HepG2 (cell line): ENCODE measurements around the gene ZNF554. TPM values are rescaled to one million over a fixed set of nuclear protein-coding genes. Genes with fewer than 3 reads are reported as not detected.

ENCODE experiments used
- CBFB ChIP-seq: sonication (generic); formaldehyde crosslinking; IDR thresholded peaks from 2 replicates; pipeline ENCODE4 v1.4.0; 2020; ENCODE audit warnings: missing genetic modification reagents
- CENPT ChIP-seq: sonication (generic); formaldehyde crosslinking; IDR thresholded peaks from 2 replicates; pipeline ENCODE4 v1.8.0; 2022; ENCODE audit warnings: low read depth, mild to moderate bottlenecking, moderate library complexity, missing genetic modification reagents
- ETV5 ChIP-seq: IDR thresholded peaks from 2 replicates; pipeline ENCODE4 v1.6.1; 2018; ENCODE audit warnings: missing biosample characterization, missing genetic modification reagents, inconsistent platforms, borderline replicate concordance
- FLYWCH1 ChIP-seq: sonication (generic); formaldehyde crosslinking; IDR thresholded peaks from 2 replicates; pipeline ENCODE4 v1.8.1; 2023; ENCODE audit warnings: mild to moderate bottlenecking, missing genetic modification reagents
- FOXM1 ChIP-seq: sonication (generic); formaldehyde crosslinking; IDR thresholded peaks from 2 replicates; pipeline ENCODE4 v1.5.0; 2020; ENCODE audit warnings: missing genetic modification reagents
- HHEX ChIP-seq: IDR thresholded peaks from 2 replicates; pipeline ENCODE4 v1.6.1; 2016; ENCODE audit warnings: control low read depth
- JARID2 ChIP-seq: sonication (generic); formaldehyde crosslinking; IDR thresholded peaks from 2 replicates; pipeline ENCODE4 v1.8.1; 2023; ENCODE audit warnings: missing genetic modification reagents, inconsistent platforms; ENCODE audit not compliant: insufficient replicate concordance
- JUN ChIP-seq: sonication (generic); formaldehyde crosslinking; IDR thresholded peaks from 2 replicates; pipeline ENCODE4 v1.4.0; 2020; ENCODE audit warnings: mild to moderate bottlenecking, missing genetic modification reagents
- NFKBIZ ChIP-seq: IDR thresholded peaks from 2 replicates; pipeline ENCODE4 v1.6.1; 2018; ENCODE audit warnings: missing genetic modification reagents, missing compliant biosample characterization
- REXO4 ChIP-seq: sonication (generic); formaldehyde crosslinking; IDR thresholded peaks from 2 replicates; pipeline ENCODE4 v1.8.0; 2022; ENCODE audit warnings: missing genetic modification reagents, mild to moderate bottlenecking, borderline replicate concordance
- SYNCRIP ChIP-seq: fragments of 200-400 bp; formaldehyde crosslinking; IDR thresholded peaks from 2 replicates; pipeline ENCODE4 v1.6.1; 2018; ENCODE audit warnings: mild to moderate bottlenecking, low read depth, low read length; ENCODE audit not compliant: insufficient read depth
- THYN1 ChIP-seq: sonication (generic); formaldehyde crosslinking; IDR thresholded peaks from 2 replicates; pipeline ENCODE4 v1.8.1; 2023; ENCODE audit warnings: low read depth, mild to moderate bottlenecking, moderate library complexity, missing genetic modification reagents, borderline replicate concordance
- ZNF101 ChIP-seq: sonication (generic); formaldehyde crosslinking; IDR thresholded peaks from 2 replicates; pipeline ENCODE4 v1.4.0; 2020; ENCODE audit warnings: mild to moderate bottlenecking, low read depth, missing genetic modification reagents, borderline replicate concordance
- ZNF225 ChIP-seq: sonication (generic); formaldehyde crosslinking; IDR thresholded peaks from 2 replicates; pipeline ENCODE4 v1.4.0; 2020; ENCODE audit warnings: mild to moderate bottlenecking, missing genetic modification reagents
- ZNF317 ChIP-seq: sonication (generic); formaldehyde crosslinking; IDR thresholded peaks from 2 replicates; pipeline ENCODE4 v1.5.0; 2020; ENCODE audit warnings: mild to moderate bottlenecking, missing genetic modification reagents
- ZNF432 ChIP-seq: sonication (generic); formaldehyde crosslinking; IDR thresholded peaks from 2 replicates; pipeline ENCODE4 v1.5.0; 2020; ENCODE audit warnings: missing genetic modification reagents, mild to moderate bottlenecking, borderline replicate concordance
- ZNF672 ChIP-seq: sonication (generic); formaldehyde crosslinking; IDR thresholded peaks from 2 replicates; pipeline ENCODE4 v1.8.1; 2022; ENCODE audit warnings: missing genetic modification reagents
- ZNF891 ChIP-seq: sonication (generic); formaldehyde crosslinking; IDR thresholded peaks from 2 replicates; pipeline ENCODE4 v1.5.0; 2020; ENCODE audit warnings: mild to moderate bottlenecking, missing genetic modification reagents
- ZSCAN22 ChIP-seq: sonication (generic); formaldehyde crosslinking; IDR thresholded peaks from 2 replicates; pipeline ENCODE4 v1.4.0; 2020; ENCODE audit warnings: mild to moderate bottlenecking, missing genetic modification reagents
- polyA plus RNA-seq, 8 experiments: library from polyadenylated mRNA; depleted of rRNA in 3 of 8; stranded (reverse) in 7 of 8; unstranded in 1 of 8; fragments of >200 nt; fragmentation: Illumina TruSeq in 4 of 8; extraction: Trizol in 4 of 8; gene quantifications; 2 replicates each; pipeline versions ENCODE4 v1.2.1 to v1.2.3, GENCODE V29; 2011 to 2016; ENCODE audit warnings: low read depth in 4 of 8, missing spikeins in 1 of 8, mixed read lengths in 1 of 8; ENCODE audit not compliant: insufficient read depth in 1 of 8
- total RNA-seq, 5 experiments: library from RNA; depleted of rRNA; stranded (reverse); fragments of >200 nt; fragmentation: Illumina TruSeq; extraction: Trizol; gene quantifications; 2 replicates each; pipeline ENCODE4 v1.2.3, GENCODE V29; 2016; ENCODE audit warnings: low read depth in 1 of 5
- TF ChIP-seq, protein P1 (sequence below): sonication (generic); formaldehyde crosslinking; IDR thresholded peaks from 2 replicates; pipeline ENCODE4 v1.5.0; 2020; ENCODE audit warnings: mild to moderate bottlenecking, missing genetic modification reagents
- TF ChIP-seq, protein P2 (sequence below), 2 experiments: sonication (generic) in 1 of 2; formaldehyde crosslinking in 1 of 2; IDR thresholded peaks; 2 replicates each; pipeline versions ENCODE4 v1.4.0 to v1.6.1; 2018 to 2020; ENCODE audit warnings: missing genetic modification reagents in 2 of 2, borderline replicate concordance in 1 of 2, low read depth in 1 of 2, mild to moderate bottlenecking in 1 of 2, missing biosample characterization in 1 of 2
- TF ChIP-seq, protein P3 (sequence below): sonication (generic); formaldehyde crosslinking; IDR thresholded peaks from 2 replicates; pipeline ENCODE4 v1.8.1; 2023; ENCODE audit warnings: mild to moderate bottlenecking, missing genetic modification reagents
- TF ChIP-seq, protein P4 (sequence below): sonication (generic); formaldehyde crosslinking; IDR thresholded peaks from 2 replicates; pipeline ENCODE4 v1.4.0; 2020; ENCODE audit warnings: missing genetic modification reagents; ENCODE audit errors: not compliant biosample characterization

ZNF554 gene
- total and polyA plus RNA-seq, 2 of the 13 experiments (the other 11 are each of a cell fraction or from before 2014, with no cell fraction given) = 2.2 to 2.7 TPM

DNA sequence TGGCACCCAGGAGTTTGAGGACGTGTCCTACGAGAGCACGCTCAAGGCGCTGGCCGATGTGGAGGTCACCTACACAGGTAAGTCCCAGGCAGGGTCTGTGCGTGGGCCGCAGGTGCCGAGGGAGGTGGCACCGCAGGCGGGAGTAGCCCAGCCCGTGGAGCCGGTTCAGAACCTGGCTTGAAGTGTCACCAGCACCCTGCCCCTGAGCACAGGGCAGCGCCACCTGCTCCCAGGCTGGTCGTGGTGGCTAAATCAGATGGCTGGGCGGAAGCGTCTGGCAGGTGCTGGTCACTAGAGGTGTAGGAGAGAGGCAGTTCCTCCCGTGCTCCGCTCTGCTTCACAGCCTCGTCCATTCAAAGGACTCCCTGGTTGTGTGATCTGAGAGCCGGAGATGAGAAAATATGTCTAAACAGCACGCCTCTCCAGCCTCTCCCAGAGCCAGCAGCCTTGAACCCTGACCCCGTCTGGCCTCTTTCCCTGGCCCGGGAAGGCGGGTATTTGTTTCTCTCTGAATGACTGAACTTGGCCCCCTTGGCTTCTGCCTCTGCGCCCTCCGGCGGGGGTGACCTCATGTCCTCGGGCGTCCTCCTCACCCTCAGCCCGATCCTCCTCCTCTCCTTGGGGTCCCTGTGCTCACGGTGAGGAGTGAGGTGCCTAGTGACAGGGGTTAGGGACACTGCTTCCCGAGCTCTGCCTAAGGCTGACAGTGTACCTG is 29.0 kb upstream of the ZNF554 start (continued):
- TF ChIP-seq ZNF672 (CRISPR knock-in tag) (no peak), ZNF891 (CRISPR knock-in tag) (no peak), NFKBIZ (peak; percentile 35; the same call in 1 of the 2 replicates), ZNF101 (CRISPR knock-in tag) (no peak), REXO4 (CRISPR knock-in tag) (no peak), THYN1 (no peak), ZSCAN22 (CRISPR knock-in tag) (no peak), HHEX (CRISPR knock-in tag) (no peak), ZNF317 (no peak), ZNF432 (CRISPR knock-in tag) (no peak), ETV5 (CRISPR knock-in tag) (peak; percentile 63; the same call in 1 of the 2 replicates), CENPT (CRISPR knock-in tag) (no peak), JARID2 (CRISPR knock-in tag) (no peak), SYNCRIP (no peak), JUN (CRISPR knock-in tag) (peak; percentile 65; the same call in 1 of the 2 replicates), CBFB (CRISPR knock-in tag) (no peak), FOXM1 (CRISPR knock-in tag) (no peak), FLYWCH1 (CRISPR knock-in tag) (no peak), ZNF225 (CRISPR knock-in tag) (peak; percentile 48; the same call in 1 of the 2 replicates)
- TF ChIP-seq, protein P1, sequence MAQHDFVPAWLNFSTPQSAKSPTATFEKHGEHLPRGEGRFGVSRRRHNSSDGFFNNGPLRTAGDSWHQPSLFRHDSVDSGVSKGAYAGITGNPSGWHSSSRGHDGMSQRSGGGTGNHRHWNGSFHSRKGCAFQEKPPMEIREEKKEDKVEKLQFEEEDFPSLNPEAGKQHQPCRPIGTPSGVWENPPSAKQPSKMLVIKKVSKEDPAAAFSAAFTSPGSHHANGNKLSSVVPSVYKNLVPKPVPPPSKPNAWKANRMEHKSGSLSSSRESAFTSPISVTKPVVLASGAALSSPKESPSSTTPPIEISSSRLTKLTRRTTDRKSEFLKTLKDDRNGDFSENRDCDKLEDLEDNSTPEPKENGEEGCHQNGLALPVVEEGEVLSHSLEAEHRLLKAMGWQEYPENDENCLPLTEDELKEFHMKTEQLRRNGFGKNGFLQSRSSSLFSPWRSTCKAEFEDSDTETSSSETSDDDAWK (CRISPR knock-in tag) = no peak
- TF ChIP-seq, protein P2, sequence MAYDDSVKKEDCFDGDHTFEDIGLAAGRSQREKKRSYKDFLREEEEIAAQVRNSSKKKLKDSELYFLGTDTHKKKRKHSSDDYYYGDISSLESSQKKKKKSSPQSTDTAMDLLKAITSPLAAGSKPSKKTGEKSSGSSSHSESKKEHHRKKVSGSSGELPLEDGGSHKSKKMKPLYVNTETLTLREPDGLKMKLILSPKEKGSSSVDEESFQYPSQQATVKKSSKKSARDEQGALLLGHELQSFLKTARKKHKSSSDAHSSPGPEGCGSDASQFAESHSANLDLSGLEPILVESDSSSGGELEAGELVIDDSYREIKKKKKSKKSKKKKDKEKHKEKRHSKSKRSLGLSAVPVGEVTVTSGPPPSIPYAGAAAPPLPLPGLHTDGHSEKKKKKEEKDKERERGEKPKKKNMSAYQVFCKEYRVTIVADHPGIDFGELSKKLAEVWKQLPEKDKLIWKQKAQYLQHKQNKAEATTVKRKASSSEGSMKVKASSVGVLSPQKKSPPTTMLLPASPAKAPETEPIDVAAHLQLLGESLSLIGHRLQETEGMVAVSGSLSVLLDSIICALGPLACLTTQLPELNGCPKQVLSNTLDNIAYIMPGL (CRISPR knock-in tag; IDR thresholded peaks at IDR 0.05; ENCODE audit: borderline replicate concordance in 1 of 2, low read depth in 1 of 2) = peak; percentile 50 to 61; a peak in 2 of 4 replicates
- TF ChIP-seq, protein P3, sequence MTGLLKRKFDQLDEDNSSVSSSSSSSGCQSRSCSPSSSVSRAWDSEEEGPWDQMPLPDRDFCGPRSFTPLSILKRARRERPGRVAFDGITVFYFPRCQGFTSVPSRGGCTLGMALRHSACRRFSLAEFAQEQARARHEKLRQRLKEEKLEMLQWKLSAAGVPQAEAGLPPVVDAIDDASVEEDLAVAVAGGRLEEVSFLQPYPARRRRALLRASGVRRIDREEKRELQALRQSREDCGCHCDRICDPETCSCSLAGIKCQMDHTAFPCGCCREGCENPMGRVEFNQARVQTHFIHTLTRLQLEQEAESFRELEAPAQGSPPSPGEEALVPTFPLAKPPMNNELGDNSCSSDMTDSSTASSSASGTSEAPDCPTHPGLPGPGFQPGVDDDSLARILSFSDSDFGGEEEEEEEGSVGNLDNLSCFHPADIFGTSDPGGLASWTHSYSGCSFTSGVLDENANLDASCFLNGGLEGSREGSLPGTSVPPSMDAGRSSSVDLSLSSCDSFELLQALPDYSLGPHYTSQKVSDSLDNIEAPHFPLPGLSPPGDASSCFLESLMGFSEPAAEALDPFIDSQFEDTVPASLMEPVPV = 0 out of 2 replicates have a peak, but pooled peaks have one; percentile 47
- TF ChIP-seq, protein P4, sequence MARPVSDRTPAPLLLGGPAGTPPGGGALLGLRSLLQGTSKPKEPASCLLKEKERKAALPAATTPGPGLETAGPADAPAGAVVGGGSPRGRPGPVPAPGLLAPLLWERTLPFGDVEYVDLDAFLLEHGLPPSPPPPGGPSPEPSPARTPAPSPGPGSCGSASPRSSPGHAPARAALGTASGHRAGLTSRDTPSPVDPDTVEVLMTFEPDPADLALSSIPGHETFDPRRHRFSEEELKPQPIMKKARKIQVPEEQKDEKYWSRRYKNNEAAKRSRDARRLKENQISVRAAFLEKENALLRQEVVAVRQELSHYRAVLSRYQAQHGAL (CRISPR knock-in tag) = no peak
